Prostate gland (tissue), 2 donors: ENCODE measurements around the gene PTPRH. TPM values are rescaled to one million over a fixed set of nuclear protein-coding genes. Genes with fewer than 3 reads are reported as not detected.

Experiments used
- DNase-seq: peaks from one replicate; pipeline ENCODE4 v3.0.0-alpha.2; 2019; ENCODE audit warnings: low spot score
- H3K27ac ChIP-seq, 2 donors: fragments of 200-600 bp; sonication (generic); 2 replicates each; pipeline ENCODE4 v1.5.1; 2017 to 2019
- H3K27me3 ChIP-seq: fragments of 200-600 bp; sonication (generic); replicated peaks from 2 replicates; pipeline ENCODE4 v1.5.1; 2019; ENCODE audit not compliant: insufficient read depth
- H3K36me3 ChIP-seq, 2 donors: fragments of 200-600 bp; sonication (generic); 1 replicate in 1 of 2; 2 replicates in 1 of 2; pipeline versions ENCODE4 v1.5.1 to v1.8.1; 2017 to 2019
- H3K4me1 ChIP-seq: fragments of 200-600 bp; sonication (generic); replicated peaks from 2 replicates; pipeline ENCODE4 v1.5.1; 2019
- H3K4me3 ChIP-seq, 2 donors: fragments of 200-600 bp; sonication (generic); 2 replicates each; pipeline ENCODE4 v1.5.1; 2017 to 2019
- H3K9me3 ChIP-seq: fragments of 200-600 bp; sonication (generic); 2 replicates; pipeline ENCODE4 v1.5.1; 2017
- CTCF ChIP-seq, 4 experiments: fragments of 200-600 bp in 2 of 4; fragments of 450-650 bp in 2 of 4; sonication (generic) in 2 of 4; IDR thresholded peaks; 1 replicate in 3 of 4; 2 replicates in 1 of 4; pipeline ENCODE4 v1.5.1; 2016 to 2019; ENCODE audit warnings: antibody characterized with exemption in 4 of 4, mild to moderate bottlenecking in 2 of 4, moderate library complexity in 2 of 4
- POLR2A ChIP-seq: fragments of 450-650 bp; IDR thresholded peaks from one replicate; pipeline ENCODE4 v1.6.1; 2016; ENCODE audit warnings: antibody characterized with exemption, mild to moderate bottlenecking
- POLR2AphosphoS5 ChIP-seq: sonication (generic); formaldehyde crosslinking; IDR thresholded peaks from one replicate; pipeline ENCODE4 v1.6.1; 2017; ENCODE audit warnings: antibody characterized with exemption
- WGBS: methylation state at CpG from one replicate; pipeline ENCODE4 v1.1.5; 2018; 5-methylcytosine and 5-hydroxymethylcytosine counted together
- intact Hi-C: fragments of 100-400 bp; cut with DNase I; formaldehyde crosslinking; loops from one replicate; pipeline ENCODE4 v1.14.2; 2022
- total RNA-seq, 2 donors: library from RNA; depleted of rRNA; stranded (reverse); fragments of >200 nt; gene quantifications; one replicate each; pipeline ENCODE4 v1.1.0, GENCODE V29; 2016

PTPRH gene
- total RNA-seq = 1 to 10 TPM in 1 of 2 donors, not detected in 1; 4.0 TPM

GRCh38 chr19:55208880-55209692 is at the start of gene PTPRH:
Gene PTPRH (minus strand): TSS chr19:55209501. CDS start chr19:55209433, 68 bp downstream.
- Histone ChIP-seq H3K4me1 (no peaks in the 10 kb centered on the region), H3K36me3 (no peaks in the 10 kb centered on the region), H3K27ac (no peak within 1 kb of the TSS), H3K27me3 (no peaks in the 10 kb centered on the region), H3K9me3 (no peaks in the 10 kb centered on the region), H3K4me3 (no peak within 1 kb of the TSS)
- DNase-seq = no peak
- TF ChIP-seq CTCF (IDR thresholded peaks at IDR 0.05) = no peak
- no peak for TF ChIP-seq POLR2A
- TF ChIP-seq POLR2AphosphoS5 = no peak
- WGBS = 59% methylated on average over 17 of the region's 18 CpGs
- intact Hi-C loops = no loop called here

- DNase-seq = no peak
- Histone ChIP-seq H3K4me3 (peak overlapping the region; percentile 89 to 94), H3K36me3 (no peaks in the 10 kb centered on the region), H3K27me3 (no peaks in the 10 kb centered on the region), H3K9me3 (no peaks in the 10 kb centered on the region), H3K27ac (peak overlapping the region; percentile 83 to 90), H3K4me1 (peaks cover 7% of the 10 kb centered on the region)
- intact Hi-C loops = no loop called here
- no peak for TF ChIP-seq POLR2AphosphoS5
- no peak for TF ChIP-seq POLR2A
- TF ChIP-seq CTCF (IDR thresholded peaks at IDR 0.05) = no peak
- 0% methylated on average over 27 of the region's 53 CpGs for WGBS
Observed at GRCh38 chr19:55258476-55258827, 49.2 kb upstream of the PTPRH start.

- H3K36me3 ChIP-seq = no peaks in the 10 kb centered on the region
- H3K27ac ChIP-seq = peak overlapping the region; percentile 54 to 83
- peak overlapping the region; percentile 89 to 94 for H3K4me3 ChIP-seq
- intact Hi-C loops = no loop called here
- TF ChIP-seq POLR2AphosphoS5 = no peak
- WGBS = 2% methylated on average over 49 of the region's 51 CpGs
- H3K9me3 ChIP-seq = no peaks in the 10 kb centered on the region
- peaks cover 7% of the 10 kb centered on the region for H3K4me1 ChIP-seq
- H3K27me3 ChIP-seq = no peaks in the 10 kb centered on the region
- no peak for DNase-seq
Observed at GRCh38 chr19:55257461-55258420, 48.4 kb upstream of the PTPRH start.

- WGBS = 49% methylated on average over 22 of the region's 22 CpGs
- Histone ChIP-seq H3K36me3 (no peaks in the 10 kb centered on the region), H3K4me3 (peak overlapping the region; percentile 89 to 94), H3K9me3 (no peaks in the 10 kb centered on the region), H3K4me1 (peaks cover 7% of the 10 kb centered on the region), H3K27ac (no peak overlapping the region), H3K27me3 (no peaks in the 10 kb centered on the region)
- TF ChIP-seq CTCF (IDR thresholded peaks at IDR 0.05) = no peak
- no peak for TF ChIP-seq POLR2A
- TF ChIP-seq POLR2AphosphoS5 = no peak
- no peak for DNase-seq
- intact Hi-C loops = no loop called here
Observed at GRCh38 chr19:55256562-55257460, 47.5 kb upstream of the PTPRH start.
